ENCODE data around the gene ALOX15B.
"Not testable (repeated sequence)": the region's sequence is repeated elsewhere in the genome, so short reads cannot be mapped to it uniquely, and the experiment has no call there.

The ALOX15B gene

GRCh38 chr17:8014558-8014850 is 24.4 kb upstream of the ALOX15B start:
- DNase-seq: no peak

DNA sequence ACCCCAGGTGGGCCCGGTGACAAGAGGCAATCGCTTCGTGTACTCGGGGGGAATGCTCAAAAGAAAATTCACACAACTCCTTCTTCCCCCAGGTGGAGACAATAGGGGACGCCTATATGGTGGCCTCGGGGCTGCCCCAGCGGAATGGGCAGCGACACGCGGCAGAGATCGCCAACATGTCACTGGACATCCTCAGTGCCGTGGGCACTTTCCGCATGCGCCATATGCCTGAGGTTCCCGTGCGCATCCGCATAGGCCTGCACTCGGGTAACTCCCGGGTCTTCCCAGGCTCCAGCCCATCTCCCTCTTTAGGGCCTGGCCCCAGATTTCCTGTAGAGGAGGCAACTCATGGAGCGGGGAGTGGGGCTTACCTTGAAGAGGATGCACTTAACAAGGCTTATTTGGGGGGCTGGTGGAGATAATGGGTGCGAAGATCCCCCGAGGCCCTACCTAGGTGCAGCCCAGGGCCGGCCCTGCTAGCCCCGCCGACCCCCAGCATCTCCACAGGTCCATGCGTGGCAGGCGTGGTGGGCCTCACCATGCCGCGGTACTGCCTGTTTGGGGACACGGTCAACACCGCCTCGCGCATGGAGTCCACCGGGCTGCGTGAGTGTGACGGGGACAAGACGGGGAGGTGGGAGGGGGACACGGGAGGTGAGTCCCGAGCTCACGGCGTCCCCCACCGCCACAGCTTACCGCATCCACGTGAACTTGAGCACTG is 23.5 kb upstream of the ALOX15B start:
- no peak for DNase-seq

- DNase-seq: peak in 1 of 2 experiments; percentile 5
Observed at GRCh38 chr17:8015957-8016631, 22.8 kb upstream of the ALOX15B start.

- peak; percentile 53 to 64 for DNase-seq
Observed at GRCh38 chr17:8016632-8017424, 22.0 kb upstream of the ALOX15B start.

DNA sequence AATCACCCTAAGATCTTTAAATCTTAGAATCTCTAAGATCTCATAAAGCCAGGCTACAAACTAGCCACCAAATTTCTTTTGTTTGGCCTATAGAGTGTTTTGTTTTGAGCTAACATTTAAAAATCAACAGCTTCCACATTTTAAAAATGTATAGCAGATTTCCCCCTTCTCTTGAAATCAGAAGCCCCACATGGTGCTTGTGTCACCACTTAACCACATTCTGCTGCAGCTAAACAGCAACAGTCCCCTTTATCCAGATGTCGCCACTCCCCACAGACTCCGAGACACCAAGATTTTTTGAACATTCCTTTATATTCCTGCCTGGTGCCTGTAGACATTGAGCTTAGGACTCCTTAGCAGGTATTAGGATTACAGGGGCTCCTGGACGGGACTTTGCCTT is 20.4 kb upstream of the ALOX15B start:
- DNase-seq: no peak

- DNase-seq: no peak
Observed at GRCh38 chr17:8019166-8019565, 19.7 kb upstream of the ALOX15B start.

- DNase-seq: peak in 1 of 2 experiments; percentile 26
Observed at GRCh38 chr17:8019665-8020650, 18.9 kb upstream of the ALOX15B start.

GRCh38 chr17:8020776-8021564 is 17.9 kb upstream of the ALOX15B start:
- no peak for DNase-seq

GRCh38 chr17:8021565-8022359 is 17.1 kb upstream of the ALOX15B start:
- DNase-seq: no peak

GRCh38 chr17:8022360-8023003 is 16.4 kb upstream of the ALOX15B start:
- DNase-seq: no peak

DNA sequence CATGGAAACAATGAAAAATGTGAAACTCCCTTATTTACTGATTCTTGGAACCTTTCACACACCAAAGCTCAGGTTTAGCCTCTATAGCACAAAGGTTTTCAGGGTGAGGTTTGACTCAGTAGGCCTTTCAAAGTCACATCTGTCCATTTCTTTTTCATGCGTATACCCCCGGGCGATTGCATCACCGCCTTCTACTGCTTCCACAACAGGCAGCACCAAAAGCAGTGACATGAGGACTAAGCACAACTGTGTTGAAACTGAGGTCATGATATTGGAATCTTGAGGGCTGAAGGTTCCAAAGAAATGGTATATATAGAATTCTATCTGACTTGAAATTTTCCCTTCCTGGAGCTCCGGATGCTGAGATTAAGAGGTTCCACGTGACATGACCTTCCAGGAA is 14.7 kb upstream of the ALOX15B start:
- not testable (repeated sequence) for DNase-seq

DNA sequence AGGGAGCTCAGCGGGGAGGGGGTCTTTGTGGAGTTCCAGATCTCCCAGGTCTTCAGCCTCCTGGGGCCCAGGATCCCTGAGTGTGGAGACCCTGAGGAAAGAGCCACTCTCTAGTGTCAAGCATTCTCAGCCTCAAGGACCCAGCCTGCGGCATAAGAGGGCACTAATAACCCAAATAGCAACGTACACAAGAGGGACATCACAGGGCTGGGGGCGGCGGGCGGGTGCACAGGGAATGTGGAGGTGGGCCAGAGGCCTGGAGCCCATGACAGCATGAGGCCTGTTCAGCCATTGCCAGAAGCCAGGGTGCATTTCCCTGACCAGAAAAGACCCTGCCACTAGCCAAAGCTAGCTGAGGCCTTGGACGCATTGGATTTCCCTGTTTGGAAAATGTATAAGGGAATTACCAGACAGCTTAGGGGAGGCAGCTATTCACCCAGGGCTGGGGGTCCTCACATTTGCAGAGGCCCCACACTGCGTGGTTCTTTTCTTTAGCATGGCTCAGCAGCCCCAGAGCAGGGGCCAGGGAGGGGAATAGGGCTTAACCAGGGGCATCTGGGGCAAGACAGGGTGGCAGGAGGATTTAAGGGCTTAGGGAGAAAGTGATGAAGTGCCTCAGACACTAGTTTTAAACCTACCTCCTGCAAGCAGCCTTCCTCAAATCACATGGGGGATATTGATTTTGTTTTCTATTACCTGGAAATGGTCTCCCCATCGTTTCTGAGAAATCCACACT is 13.5 kb upstream of the ALOX15B start:
- DNase-seq: no peak

GRCh38 chr17:8029121-8029520 is 9.7 kb upstream of the ALOX15B start:
- DNase-seq: no peak

DNA sequence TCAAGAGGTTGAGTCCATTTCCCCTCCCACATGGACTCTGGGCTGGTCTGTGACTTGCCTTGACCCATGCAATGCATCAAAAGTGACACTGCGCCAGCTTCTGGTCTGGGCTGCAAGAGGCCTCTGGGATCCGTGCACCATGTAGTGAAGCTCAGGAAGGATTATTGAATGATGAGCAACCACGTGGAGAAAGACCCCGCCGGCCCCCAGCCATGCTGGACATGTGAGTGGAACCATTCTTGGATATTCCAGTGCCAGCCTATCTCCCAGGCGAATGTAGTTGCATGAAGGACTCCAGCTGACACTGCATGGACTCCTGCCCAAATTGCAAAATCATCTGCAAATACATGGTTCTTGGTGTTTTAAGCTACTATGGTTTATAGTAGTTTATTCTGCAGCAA is 7.6 kb upstream of the ALOX15B start:
- DNase-seq: no peak

DNA sequence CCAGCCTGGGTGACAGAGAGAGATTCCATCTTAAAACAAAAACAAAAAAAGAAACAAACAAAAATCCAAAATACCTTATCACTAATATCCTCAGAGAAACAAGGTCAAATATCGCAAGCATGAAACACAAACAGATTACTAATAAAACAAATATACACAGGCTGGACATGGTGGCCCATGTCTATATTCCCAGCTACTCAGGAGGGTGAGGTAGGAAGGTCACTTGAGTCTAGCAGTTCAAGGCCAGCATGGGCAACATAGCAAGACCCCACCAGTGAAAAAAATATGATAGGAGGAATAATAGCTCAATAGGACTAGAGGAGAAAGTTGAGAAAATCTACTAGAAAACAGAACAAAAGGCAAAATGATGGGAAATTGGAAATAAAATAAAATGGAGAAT is 6.9 kb upstream of the ALOX15B start:
- DNase-seq: no peak

DNA sequence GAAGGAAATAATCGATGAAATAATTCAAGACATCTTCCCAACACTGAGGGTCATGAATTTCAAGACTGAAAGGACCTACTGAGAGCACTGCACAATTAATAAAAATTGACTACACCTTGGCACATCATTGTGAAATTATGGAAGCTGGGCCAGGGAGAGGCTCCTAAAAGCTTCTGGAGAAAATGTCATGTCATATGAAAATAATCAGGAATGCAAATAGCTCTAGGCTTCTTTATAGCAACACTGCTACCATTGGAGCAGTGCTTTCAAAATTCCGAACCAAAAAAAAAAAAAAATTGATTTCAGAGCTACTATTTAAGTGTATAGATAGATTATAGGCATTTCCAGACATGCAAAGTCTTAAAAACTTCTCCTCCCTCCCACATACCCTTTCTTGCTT is 6.4 kb upstream of the ALOX15B start:
- no peak for DNase-seq

GRCh38 chr17:8039611-8040168 is 831 bp downstream of the ALOX15B start:
- DNase-seq: no peak

DNA sequence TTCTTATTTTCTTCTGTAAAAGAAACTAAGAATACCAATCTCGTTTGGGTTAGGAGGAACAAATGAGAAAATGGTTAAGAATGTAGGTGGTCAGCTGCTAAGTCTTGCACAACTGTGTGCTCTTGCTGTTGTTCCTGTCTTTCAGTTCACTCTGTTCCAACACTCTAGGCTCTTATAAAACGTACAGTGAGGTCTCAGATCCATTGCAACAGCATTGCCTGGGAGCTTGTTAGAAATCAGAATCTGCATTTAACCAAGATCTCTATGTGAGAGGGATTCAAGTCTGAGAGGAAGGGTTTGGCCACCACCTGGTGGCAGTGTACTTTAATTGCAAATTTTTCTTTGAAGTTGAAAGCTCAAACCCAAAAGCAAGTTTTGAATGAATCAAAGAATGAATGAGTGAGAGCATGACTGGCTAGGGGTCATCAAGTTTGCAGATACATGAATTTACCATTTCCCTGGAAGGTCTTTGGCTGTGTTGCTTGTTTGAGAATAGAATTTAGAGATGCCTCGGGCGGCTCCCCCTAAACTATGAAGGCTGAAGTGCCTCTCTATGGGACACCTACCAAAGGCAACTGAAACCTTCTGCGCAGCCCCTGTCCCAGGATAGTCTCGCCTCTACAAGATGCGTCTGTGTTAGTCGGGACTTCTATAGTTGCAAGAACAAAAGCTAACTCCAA is 2.5 kb downstream of the ALOX15B start:
- DNase-seq: peak; percentile 68 to 81

DNA sequence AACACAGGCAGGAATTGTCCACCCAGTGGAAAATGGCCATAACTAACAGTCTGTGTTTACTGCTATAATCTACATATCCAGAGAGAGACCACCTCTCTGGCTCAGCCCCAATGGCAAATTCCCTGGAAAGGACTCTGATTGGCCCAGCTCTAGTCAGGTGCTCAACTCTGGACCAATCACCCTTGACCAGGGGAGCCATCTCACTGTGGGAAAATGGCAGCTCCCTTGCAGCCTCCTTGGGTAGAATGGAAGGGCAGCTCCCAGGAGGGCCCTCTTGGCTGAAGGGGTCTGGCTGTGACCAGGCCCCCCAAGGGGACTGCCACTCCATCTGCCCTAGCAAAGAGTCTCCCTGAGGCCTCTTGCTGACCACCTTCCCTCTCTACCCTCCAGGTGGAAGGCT is 3.1 kb downstream of the ALOX15B start:
- no peak for DNase-seq

All from SHP77 (cell line).